Measurements from ENCODE around the gene METAP1D. TPM values are rescaled to one million over a fixed set of nuclear protein-coding genes. Genes with fewer than 3 reads are reported as not detected.

The METAP1D gene
- total and polyA plus RNA-seq, 2 experiments from 2014 or later, result 4.1 to 6.9 TPM

GRCh38 chr2:172098650-172099471 is 99.1 kb downstream of the METAP1D start:
- WGBS, 2 experiments (ENCODE audit: low coverage in 1 of 2, low lambda C conversion rate in 2 of 2, missing lambda C conversion rate in 2 of 2), result 7 to 8% methylated on average over 35 to 51 of the region's 61 CpGs

GRCh38 chr2:172099472-172100079 is 99.8 kb downstream of the METAP1D start:
- Histone ChIP-seq H3K9me2 (ENCODE audit: insufficient read depth) (no peaks in the 10 kb centered on the region), H4K20me1 (ENCODE audit: insufficient read depth) (no peaks in the 10 kb centered on the region), H3K36me3 (ENCODE audit: low read depth) (no peaks in the 10 kb centered on the region), H3K9ac (peak overlapping the region; percentile 98), H3K27ac (peak overlapping the region; percentile 98), H3F3A (ENCODE audit: insufficient read depth) (peaks cover 33% of the 10 kb centered on the region), H3K9me3 (ENCODE audit: low read depth) (no peaks in the 10 kb centered on the region), H3K4me3 (peak overlapping the region; percentile 83), H3K4me1 (ENCODE audit: insufficient read depth) (peaks cover 37% of the 10 kb centered on the region), H3K79me2 (ENCODE audit: insufficient read depth) (peaks cover 24% of the 10 kb centered on the region), H3K4me2 (ENCODE audit: unreplicated experiment) (peak overlapping the region; percentile 99), H3K27me3 (replicated peaks; ENCODE audit: insufficient read depth) (no peaks in the 10 kb centered on the region), H2AFZ (peak overlapping the region; percentile 44)
- in situ Hi-C loops (cut with MboI), result loop anchor here (10.0 kb wide), 1 partner anchor 285 kb away; no protein-coding TSS in a partner anchor
- 0 to 9% methylated on average over 7 to 13 of the region's 13 CpGs for WGBS, 2 experiments (ENCODE audit: low coverage in 1 of 2, low lambda C conversion rate in 2 of 2, missing lambda C conversion rate in 2 of 2)
- DNase-seq, result peak; percentile 40
- TF ChIP-seq EZH2phosphoT487 (IDR thresholded peaks at IDR 0.05; ENCODE audit: insufficient read depth, low read depth) (no peak), EZH2 (IDR thresholded peaks at IDR 0.05; ENCODE audit: insufficient read depth, poor library complexity, severe bottlenecking) (no peak)

More at GRCh38 chr2:172098650-172099471, 99.1 kb downstream of the METAP1D start:
- peak overlapping the region; percentile 98 for H3K27ac ChIP-seq
- H3K9me2 ChIP-seq (ENCODE audit: insufficient read depth), result no peaks in the 10 kb centered on the region
- H4K20me1 ChIP-seq (ENCODE audit: insufficient read depth), result no peaks in the 10 kb centered on the region
- in situ Hi-C loops (cut with MboI), result no loop called here
- H3F3A ChIP-seq (ENCODE audit: insufficient read depth), result peaks cover 33% of the 10 kb centered on the region
- peaks cover 41% of the 10 kb centered on the region for H3K4me1 ChIP-seq (ENCODE audit: insufficient read depth)
- peak overlapping the region; percentile 83 for H3K4me3 ChIP-seq
- H3K4me2 ChIP-seq (ENCODE audit: unreplicated experiment), result peak overlapping the region; percentile 99
- peak overlapping the region; percentile 98 for H3K9ac ChIP-seq
- TF ChIP-seq EZH2phosphoT487 (IDR thresholded peaks at IDR 0.05; ENCODE audit: insufficient read depth, low read depth) (no peak), EZH2 (IDR thresholded peaks at IDR 0.05; ENCODE audit: insufficient read depth, poor library complexity, severe bottlenecking) (no peak)
- no peaks in the 10 kb centered on the region for H3K9me3 ChIP-seq (ENCODE audit: low read depth)
- H2AFZ ChIP-seq, result peak overlapping the region; percentile 44
- peaks cover 24% of the 10 kb centered on the region for H3K79me2 ChIP-seq (ENCODE audit: insufficient read depth)
- H3K36me3 ChIP-seq (ENCODE audit: low read depth), result no peaks in the 10 kb centered on the region
- H3K27me3 ChIP-seq (replicated peaks; ENCODE audit: insufficient read depth), result no peaks in the 10 kb centered on the region
- DNase-seq, result peak; percentile 95

GRCh38 chr2:172100080-172100934 is 100.6 kb downstream of the METAP1D start:
- in situ Hi-C loops (cut with MboI), result loop anchor here (10.0 kb wide), 1 partner anchor 286 kb away; no protein-coding TSS in a partner anchor
- peaks cover 37% of the 10 kb centered on the region for H3K4me1 ChIP-seq (ENCODE audit: insufficient read depth)
- H3K4me3 ChIP-seq, result peak overlapping the region; percentile 83
- peaks cover 33% of the 10 kb centered on the region for H3F3A ChIP-seq (ENCODE audit: insufficient read depth)
- H3K36me3 ChIP-seq (ENCODE audit: low read depth), result no peaks in the 10 kb centered on the region
- WGBS, 2 experiments (ENCODE audit: low coverage in 1 of 2, low lambda C conversion rate in 2 of 2, missing lambda C conversion rate in 2 of 2), result 7 to 8% methylated on average over 64 to 71 of the region's 72 CpGs
- peak overlapping the region; percentile 98 for H3K27ac ChIP-seq
- peaks cover 24% of the 10 kb centered on the region for H3K79me2 ChIP-seq (ENCODE audit: insufficient read depth)
- peak overlapping the region; percentile 70 for H2AFZ ChIP-seq
- H3K9me2 ChIP-seq (ENCODE audit: insufficient read depth), result no peaks in the 10 kb centered on the region
- H3K4me2 ChIP-seq (ENCODE audit: unreplicated experiment), result peak overlapping the region; percentile 99
- H4K20me1 ChIP-seq (ENCODE audit: insufficient read depth), result no peaks in the 10 kb centered on the region
- TF ChIP-seq EZH2phosphoT487 (IDR thresholded peaks at IDR 0.05; ENCODE audit: insufficient read depth, low read depth) (no peak), EZH2 (IDR thresholded peaks at IDR 0.05; ENCODE audit: insufficient read depth, poor library complexity, severe bottlenecking) (no peak)
- DNase-seq, result peak; percentile 68
- peak overlapping the region; percentile 98 for H3K9ac ChIP-seq
- no peaks in the 10 kb centered on the region for H3K27me3 ChIP-seq (replicated peaks; ENCODE audit: insufficient read depth)
- no peaks in the 10 kb centered on the region for H3K9me3 ChIP-seq (ENCODE audit: low read depth)

Measured in GM23248 (cell line).